Measurements from ENCODE around the gene AQP12B. TPM values are rescaled to one million over a fixed set of nuclear protein-coding genes. Genes with fewer than 3 reads are reported as not detected.

AQP12B gene
- total RNA-seq, 1 experiment from 2014 or later: not detected

DNA sequence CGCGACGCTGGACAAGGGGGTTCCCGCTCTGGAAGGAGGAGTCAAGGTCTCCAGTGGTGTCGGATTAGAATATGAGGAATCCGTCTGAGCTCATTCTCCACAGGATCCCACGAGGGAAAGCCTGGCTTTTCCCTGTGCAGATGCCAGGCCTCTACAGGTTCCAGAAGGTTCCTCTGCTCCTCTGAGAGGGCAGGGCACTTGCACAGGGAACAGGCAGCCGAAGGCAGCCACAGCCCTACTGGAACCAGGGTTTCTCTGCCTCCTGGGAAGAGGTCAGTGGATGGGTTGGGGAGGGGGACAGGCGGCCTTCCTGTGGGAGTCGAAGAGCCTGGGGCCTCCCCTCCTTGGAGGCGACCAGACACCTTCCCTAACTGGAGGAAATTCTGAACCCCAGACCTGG, 7.3 kb upstream of the AQP12B start:
- H3K9ac ChIP-seq (ENCODE audit: extremely low read depth, insufficient read length, low read length): no peak overlapping the region
- H2BK5ac ChIP-seq (ENCODE audit: insufficient read length, low read length): no peak overlapping the region
- Mint-ChIP-seq H3K4me1 (peaks cover 0 to 3% of the 10 kb centered on the region in 2 experiments; a peak in 2 of 4 replicates), H3K36me3 (ENCODE audit: insufficient read depth in 1 of 3, low read depth in 3 of 3) (no peaks in the 10 kb centered on the region), H3K4me3 (no peak overlapping the region), H3K9me3 (no peaks in the 10 kb centered on the region), H3K27ac (no peak overlapping the region), H3K27me3 (ENCODE audit: low read depth) (no peaks in the 10 kb centered on the region; the same call in 1 of the 2 replicates)
- WGBS (ENCODE audit: extremely low coverage, insufficient read length, low lambda C conversion rate): no CpG with 5 or more reads among the region's 11 CpGs
- H3K9me3 ChIP-seq (ENCODE audit: control insufficient read depth, low read depth, low read length): no peaks in the 10 kb centered on the region
- H4K8ac ChIP-seq (replicated peaks; ENCODE audit: insufficient read length, low read depth, low read length): no peak overlapping the region
- H3K23ac ChIP-seq (ENCODE audit: insufficient read length, low read depth, low read length): no peak overlapping the region
- no peak overlapping the region for H2BK15ac ChIP-seq (ENCODE audit: low read depth, low read length)
- no peak overlapping the region for H2BK120ac ChIP-seq (ENCODE audit: low read depth, low read length, poor library complexity, severe bottlenecking)
- no peaks in the 10 kb centered on the region for H3K79me2 ChIP-seq (ENCODE audit: insufficient read depth, low read length)
- no peak overlapping the region for H2AFZ ChIP-seq (ENCODE audit: low read length)
- no peak overlapping the region for H3K27ac ChIP-seq (ENCODE audit: insufficient read length, low read depth, low read length)
- H3K18ac ChIP-seq (ENCODE audit: insufficient read length, low read depth, low read length): no peak overlapping the region
- H2BK20ac ChIP-seq (ENCODE audit: low read depth, low read length, poor library complexity, severe bottlenecking): no peak overlapping the region
- H3K27me3 ChIP-seq (ENCODE audit: insufficient read depth, low read length): no peaks in the 10 kb centered on the region
- H3T11ph ChIP-seq (ENCODE audit: low read length): no peak overlapping the region
- DNase-seq: peak; percentile 19
- H3K4ac ChIP-seq (ENCODE audit: low read depth, low read length): no peak overlapping the region
- H3K56ac ChIP-seq (ENCODE audit: insufficient read length, low read depth, low read length): no peak overlapping the region
- H2AK5ac ChIP-seq (ENCODE audit: insufficient read length, low read length): no peak overlapping the region
- H3K4me2 ChIP-seq (ENCODE audit: insufficient read depth, insufficient read length, low read length): no peak overlapping the region
- no peaks in the 10 kb centered on the region for H3K23me2 ChIP-seq (ENCODE audit: insufficient read length, low read depth, low read length, poor library complexity, severe bottlenecking)
- H4K5ac ChIP-seq (ENCODE audit: insufficient read length, low read depth, low read length): no peak overlapping the region
- no peaks in the 10 kb centered on the region for H3K79me1 ChIP-seq (ENCODE audit: insufficient read depth, low read depth, low read length, poor library complexity, severe bottlenecking)
- H3K4me1 ChIP-seq (ENCODE audit: insufficient read depth, low read length): no peaks in the 10 kb centered on the region
- TF ChIP-seq, protein P1, sequence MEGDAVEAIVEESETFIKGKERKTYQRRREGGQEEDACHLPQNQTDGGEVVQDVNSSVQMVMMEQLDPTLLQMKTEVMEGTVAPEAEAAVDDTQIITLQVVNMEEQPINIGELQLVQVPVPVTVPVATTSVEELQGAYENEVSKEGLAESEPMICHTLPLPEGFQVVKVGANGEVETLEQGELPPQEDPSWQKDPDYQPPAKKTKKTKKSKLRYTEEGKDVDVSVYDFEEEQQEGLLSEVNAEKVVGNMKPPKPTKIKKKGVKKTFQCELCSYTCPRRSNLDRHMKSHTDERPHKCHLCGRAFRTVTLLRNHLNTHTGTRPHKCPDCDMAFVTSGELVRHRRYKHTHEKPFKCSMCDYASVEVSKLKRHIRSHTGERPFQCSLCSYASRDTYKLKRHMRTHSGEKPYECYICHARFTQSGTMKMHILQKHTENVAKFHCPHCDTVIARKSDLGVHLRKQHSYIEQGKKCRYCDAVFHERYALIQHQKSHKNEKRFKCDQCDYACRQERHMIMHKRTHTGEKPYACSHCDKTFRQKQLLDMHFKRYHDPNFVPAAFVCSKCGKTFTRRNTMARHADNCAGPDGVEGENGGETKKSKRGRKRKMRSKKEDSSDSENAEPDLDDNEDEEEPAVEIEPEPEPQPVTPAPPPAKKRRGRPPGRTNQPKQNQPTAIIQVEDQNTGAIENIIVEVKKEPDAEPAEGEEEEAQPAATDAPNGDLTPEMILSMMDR (conservative IDR thresholded peaks at IDR 0.05): no peak
- H2BK12ac ChIP-seq (ENCODE audit: insufficient read length, low read depth, low read length): no peak overlapping the region
- no peaks in the 10 kb centered on the region for H4K20me1 ChIP-seq (ENCODE audit: control insufficient read depth, insufficient read depth, insufficient read length)
- no peak overlapping the region for H4K91ac ChIP-seq (ENCODE audit: insufficient read length, low read depth, low read length)
- no peak overlapping the region for H3K14ac ChIP-seq (ENCODE audit: insufficient read depth, low read length)
